NCI-H82 (cell line): ENCODE data around the gene ZMAT2.
"Not testable (repeated sequence)": the region's sequence is repeated elsewhere in the genome, so short reads cannot be mapped to it uniquely, and the experiment has no call there.

ENCODE experiments used
- DNase-seq: peaks from one replicate; lab custom pipeline; 2025; lab: John Stamatoyannopoulos, UW

ZMAT2 gene

GRCh38 chr5:140710899-140711552, 10.8 kb downstream of the ZMAT2 start:
- DNase-seq, result peak; percentile 94

- no peak for DNase-seq
These were observed 11.5 kb downstream of the ZMAT2 start for GRCh38 chr5:140711794-140712193.

GRCh38 chr5:140713562-140714094, 13.4 kb downstream of the ZMAT2 start:
- DNase-seq, result no peak

GRCh38 chr5:140716238-140716637, 16.0 kb downstream of the ZMAT2 start:
- not testable (repeated sequence) for DNase-seq

GRCh38 chr5:140718266-140718592, 18.0 kb downstream of the ZMAT2 start:
- DNase-seq, result no peak

GRCh38 chr5:140720738-140721137, 20.5 kb downstream of the ZMAT2 start:
- not testable (repeated sequence) for DNase-seq

GRCh38 chr5:140721395-140721794, 21.1 kb downstream of the ZMAT2 start:
- peak; percentile 8 for DNase-seq

- peak; percentile 84 for DNase-seq
These were observed 25.7 kb downstream of the ZMAT2 start for GRCh38 chr5:140725799-140726471.

- DNase-seq, result no peak
These were observed 32.9 kb downstream of the ZMAT2 start for GRCh38 chr5:140733098-140733497.

- peak; percentile 25 for DNase-seq
These were observed 34.1 kb downstream of the ZMAT2 start for GRCh38 chr5:140734354-140734753.

GRCh38 chr5:140737486-140737885, 37.2 kb downstream of the ZMAT2 start:
- DNase-seq, result no peak

- no peak for DNase-seq
These were observed 41.7 kb downstream of the ZMAT2 start for GRCh38 chr5:140741967-140742366.

GRCh38 chr5:140753561-140753960, 53.3 kb downstream of the ZMAT2 start:
- no peak for DNase-seq
